ENCODE results near the gene SRPK2.

- TF ChIP-seq EP300 (IDR thresholded peaks at IDR 0.05) = no peak
- no peak for TF ChIP-seq POLR2A (IDR thresholded peaks at IDR 0.05)
- TF ChIP-seq CTCF (IDR thresholded peaks at IDR 0.05) = no peak
Observed at GRCh38 chr7:105352901-105353668, 35.6 kb downstream of the SRPK2 start.

All from ovary (tissue), 3 donors.